HG03457 (cell line): ENCODE results near the gene BRD2.
"Not testable (repeated sequence)": the region's sequence is repeated elsewhere in the genome, so short reads cannot be mapped to it uniquely, and the experiment has no call there.

Experiments used
- ATAC-seq: cut with Tn5 transposase; IDR thresholded peaks from one replicate; pipeline ENCODE4 v1.9.1; 2021; ENCODE audit warnings: moderate number of reproducible peaks; ENCODE audit not compliant: unreplicated experiment

The BRD2 gene

DNA sequence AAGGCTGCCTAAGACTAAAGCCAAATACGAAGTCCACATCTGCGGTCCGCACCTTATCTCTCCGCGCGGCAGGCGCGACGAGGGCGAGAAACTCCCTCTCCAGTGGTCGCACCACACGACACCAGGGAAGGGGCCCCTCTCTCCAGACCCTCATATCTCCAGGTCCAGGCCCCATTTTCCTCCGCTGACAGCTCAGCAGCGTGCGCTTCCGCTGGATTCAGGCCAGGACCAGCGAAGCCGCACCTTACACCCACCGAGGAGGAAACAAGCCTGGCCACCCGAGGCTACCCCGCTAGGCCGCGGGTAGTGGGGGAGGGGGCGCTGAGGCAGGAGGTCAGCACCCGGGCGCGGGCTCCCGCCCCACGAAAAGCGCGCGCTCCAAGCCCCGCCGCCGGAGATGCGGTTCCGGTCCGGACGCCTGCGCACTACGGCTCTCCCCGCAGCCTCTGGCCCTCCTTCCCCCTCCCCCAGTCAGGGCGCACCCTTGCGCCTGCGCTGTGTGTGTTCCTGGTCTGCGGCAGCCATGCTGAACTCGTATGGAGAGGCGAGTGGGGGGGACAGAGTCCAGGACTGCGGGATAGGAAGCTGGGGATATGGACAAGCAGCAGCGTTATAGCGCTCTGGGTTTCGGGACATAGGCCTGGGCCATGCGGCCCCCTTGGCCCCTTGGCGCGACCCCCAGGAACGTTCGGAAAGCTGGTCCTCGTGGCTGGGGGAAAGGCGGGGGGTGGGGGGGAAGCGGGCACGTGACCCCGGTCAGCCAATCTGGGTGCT lies at the start of gene BRD2:
Gene BRD2, plus strand, starts transcription at position 502 of the 774 bp plus-strand sequence. CDS start 4,305 bp downstream, outside the sequence.
- peak; percentile 20 for ATAC-seq

DNA sequence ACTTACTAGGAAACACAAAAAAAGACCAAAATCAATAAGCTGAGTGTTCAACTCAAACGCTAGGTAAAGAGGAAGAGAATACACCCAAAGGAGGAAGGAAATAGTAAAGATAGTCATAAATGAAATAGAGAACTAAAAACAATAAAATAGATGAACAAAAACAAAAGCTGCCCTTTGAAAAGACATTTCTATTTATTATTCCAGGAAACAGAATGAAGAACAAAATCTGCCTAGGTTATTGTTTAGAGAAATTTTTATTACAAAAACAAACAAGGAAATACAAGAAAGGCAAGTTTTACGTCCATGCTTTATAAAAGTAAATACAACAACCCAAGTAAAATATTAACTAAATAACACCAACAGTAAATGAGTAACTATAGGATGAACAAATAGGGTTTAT lies 47.7 kb upstream of the BRD2 start:
- ATAC-seq: no peak

- ATAC-seq: no peak
Observed at GRCh38 chr6:32922083-32922482, 46.3 kb upstream of the BRD2 start.

DNA sequence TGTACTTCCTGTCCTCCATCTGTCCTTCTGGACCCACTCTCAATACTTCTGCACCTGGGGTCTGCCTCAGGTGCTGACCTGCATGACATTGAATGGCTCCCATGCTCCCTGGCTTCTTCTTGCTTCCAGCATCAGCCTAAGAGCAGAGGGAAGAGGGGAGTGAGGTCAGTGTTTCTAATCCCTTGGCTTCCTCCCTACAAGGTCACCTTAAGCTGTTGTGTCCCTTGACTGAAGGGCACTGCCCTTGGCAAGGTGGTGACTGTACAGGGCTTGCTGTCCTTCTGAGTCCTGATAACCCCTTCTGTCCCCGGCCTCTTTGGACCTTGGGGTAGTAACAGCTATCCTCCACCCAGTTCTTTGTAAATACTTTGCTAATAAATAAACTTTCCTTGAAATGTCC lies 37.2 kb upstream of the BRD2 start:
- ATAC-seq: no peak

DNA sequence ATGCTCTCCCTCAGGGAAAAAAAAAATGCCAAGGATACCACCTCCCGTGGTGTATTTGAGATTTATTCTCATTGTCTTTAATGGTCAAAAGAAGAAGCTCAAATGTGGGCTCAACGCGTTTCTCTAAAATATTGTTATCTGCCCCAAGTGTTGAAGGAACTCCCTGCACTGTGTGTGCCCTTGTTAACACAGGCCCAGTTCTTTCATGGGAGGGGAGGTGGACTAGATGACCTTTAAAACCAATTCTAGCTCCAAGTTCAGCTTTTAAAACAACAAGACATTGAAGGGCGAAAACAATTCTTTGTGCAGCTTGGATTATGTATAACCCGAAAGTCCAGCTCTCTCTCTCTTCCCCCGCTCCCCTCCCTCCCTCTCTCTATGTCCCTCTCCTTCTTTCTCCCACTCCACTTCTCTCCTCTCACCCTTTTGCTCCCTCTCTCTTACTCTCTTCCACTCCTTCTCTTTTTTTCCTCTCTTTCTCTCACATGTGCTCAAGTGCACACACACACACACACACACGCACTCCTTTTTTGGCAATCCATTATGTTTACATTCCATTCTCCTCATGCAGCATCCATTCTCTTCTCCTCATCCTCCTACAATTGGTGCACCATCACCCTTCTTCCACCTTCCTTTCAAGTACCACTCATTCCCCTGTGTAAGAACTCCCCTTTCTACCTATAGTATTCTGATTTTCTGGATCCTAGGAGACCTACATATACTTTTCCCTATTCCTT lies 36.1 kb upstream of the BRD2 start:
- ATAC-seq: no peak

- no peak for ATAC-seq
Observed at GRCh38 chr6:32933661-32934085, 34.7 kb upstream of the BRD2 start.

- no peak for ATAC-seq
Observed at GRCh38 chr6:32935551-32936238, 32.7 kb upstream of the BRD2 start.

GRCh38 chr6:32936239-32937152 lies 31.9 kb upstream of the BRD2 start:
- ATAC-seq: no peak

DNA sequence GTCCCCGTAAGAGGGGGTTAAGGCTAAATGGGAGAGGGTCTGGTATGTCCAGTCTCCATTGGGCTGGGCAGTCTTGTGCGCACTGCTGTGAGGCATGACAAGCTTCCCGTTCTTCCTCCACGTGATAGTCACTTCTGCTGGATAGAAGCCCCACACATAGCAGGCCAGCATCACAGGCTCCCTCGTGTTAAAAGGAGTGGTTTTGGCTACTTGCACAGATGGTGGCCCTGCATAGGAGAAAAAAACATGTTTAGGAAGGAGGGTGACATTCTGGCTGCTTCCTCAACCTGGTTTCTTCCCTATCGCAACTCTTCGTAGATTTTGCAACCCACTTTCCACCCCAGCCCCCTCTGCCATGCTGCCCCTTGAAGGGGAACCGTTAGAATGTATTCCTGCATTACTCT lies 31.2 kb upstream of the BRD2 start:
- ATAC-seq: no peak

GRCh38 chr6:32938494-32938893 lies 29.9 kb upstream of the BRD2 start:
- ATAC-seq: no peak

- no peak for ATAC-seq
Observed at GRCh38 chr6:32940656-32941213, 27.7 kb upstream of the BRD2 start, which contains the start of gene HLA-DMB. Gene HLA-DMB, minus strand, starts transcription at chr6:32941028. Its CDS starts 221 bp downstream, at chr6:32940807.

GRCh38 chr6:32941214-32941768 lies 27.1 kb upstream of the BRD2 start:
- no peak for ATAC-seq

DNA sequence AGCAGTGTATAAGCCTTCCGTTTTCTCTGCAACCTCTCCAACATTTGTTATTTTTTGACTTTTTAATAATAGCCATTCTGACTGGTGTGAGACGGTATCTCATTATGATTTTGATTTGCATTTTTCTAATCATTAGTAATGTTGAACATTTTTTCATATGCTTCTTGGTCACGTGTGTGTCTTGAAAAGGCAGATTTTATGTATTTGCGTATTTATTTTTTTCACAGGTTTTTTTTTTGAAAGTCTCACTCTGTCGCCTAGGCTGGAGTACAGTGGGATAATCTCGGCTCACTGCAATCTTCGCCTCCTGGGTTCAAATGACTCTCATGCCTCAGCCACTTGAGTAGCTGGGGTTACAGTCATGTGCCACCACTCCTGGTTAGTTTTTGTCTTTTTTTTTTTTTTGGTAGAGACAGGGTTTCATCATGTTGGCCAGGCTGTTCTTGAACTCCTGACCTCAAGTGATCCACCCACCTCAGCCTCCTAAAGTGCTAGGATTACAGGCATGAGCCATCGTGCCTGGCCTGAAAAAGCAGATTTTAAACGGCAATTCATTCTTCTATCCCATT lies 25.8 kb upstream of the BRD2 start:
- not testable (repeated sequence) for ATAC-seq

- ATAC-seq: no peak
Observed at GRCh38 chr6:32943864-32944649, 24.3 kb upstream of the BRD2 start.

GRCh38 chr6:32945108-32945760 lies 23.2 kb upstream of the BRD2 start:
- ATAC-seq: no peak

GRCh38 chr6:32945953-32946352 lies 22.4 kb upstream of the BRD2 start:
- no peak for ATAC-seq

- ATAC-seq: no peak
Observed at GRCh38 chr6:32946893-32947292, 21.5 kb upstream of the BRD2 start.
